HG02973 (cell line): ENCODE results near the gene ZNF528.
A peak's percentile ranks its signal among the peaks of the same experiment; 100 is the strongest.

ENCODE experiments used
- ATAC-seq: cut with Tn5 transposase; IDR thresholded peaks from one replicate; pipeline ENCODE4 v1.9.1; 2021; ENCODE audit warnings: moderate library complexity; ENCODE audit not compliant: unreplicated experiment

Gene ZNF528

GRCh38 chr19:52397310-52398080, at the start of gene ZNF528:
Gene ZNF528 (plus strand): TSS chr19:52397849. CDS start chr19:52402014, 4,165 bp downstream.
- ATAC-seq = no peak

- no peak for ATAC-seq
Observed at GRCh38 chr19:52351512-52351911, 46.1 kb upstream of the ZNF528 start.

GRCh38 chr19:52366414-52366824, 31.2 kb upstream of the ZNF528 start:
- ATAC-seq = no peak

- ATAC-seq = peak; percentile 77
Observed at GRCh38 chr19:52369559-52370340, 27.9 kb upstream of the ZNF528 start, which contains the start of gene ZNF880. Gene ZNF880 (plus strand): TSS chr19:52369923. CDS start chr19:52369966, 43 bp downstream.

- ATAC-seq = no peak
Observed at GRCh38 chr19:52370341-52370710, 27.3 kb upstream of the ZNF528 start.

DNA sequence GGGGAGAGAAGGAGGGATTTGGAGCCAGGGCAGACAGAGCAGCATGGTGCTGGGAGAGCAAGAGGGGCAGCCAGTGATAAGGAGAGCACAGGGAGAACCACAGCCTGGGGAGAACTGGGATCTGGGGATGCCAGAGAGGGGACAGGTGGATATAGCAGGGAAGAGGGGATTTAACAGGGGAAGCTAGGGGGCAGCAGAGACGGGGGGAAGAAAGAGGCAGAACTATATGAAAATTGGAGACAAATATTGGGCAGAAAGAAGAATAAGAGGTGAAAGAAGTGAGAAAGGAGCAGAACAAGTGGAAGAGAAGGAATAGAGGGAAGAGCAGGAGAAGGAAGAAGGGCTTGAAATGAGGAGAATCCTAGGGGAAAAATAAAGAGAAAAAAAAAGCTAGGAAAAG, 6.5 kb upstream of the ZNF528 start:
- no peak for ATAC-seq

DNA sequence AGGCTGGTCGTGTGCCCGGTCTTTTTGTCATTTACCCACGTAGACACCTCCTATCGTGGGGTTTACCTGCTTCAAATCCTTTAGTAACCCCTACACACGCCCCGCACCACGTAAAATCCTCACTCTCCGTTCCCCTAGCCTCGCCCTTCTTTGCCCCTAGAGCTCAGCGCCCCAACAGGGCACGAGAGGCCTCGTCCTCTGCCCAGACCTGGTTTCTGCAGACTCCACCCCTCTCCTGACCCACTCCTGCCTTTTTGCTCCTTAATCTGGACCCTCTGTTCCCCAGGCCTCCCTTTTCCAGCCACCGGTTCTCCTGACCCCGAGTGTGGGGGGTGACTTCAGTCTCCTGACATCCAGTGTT, 412 bp downstream of the ZNF528 start:
- ATAC-seq = no peak

DNA sequence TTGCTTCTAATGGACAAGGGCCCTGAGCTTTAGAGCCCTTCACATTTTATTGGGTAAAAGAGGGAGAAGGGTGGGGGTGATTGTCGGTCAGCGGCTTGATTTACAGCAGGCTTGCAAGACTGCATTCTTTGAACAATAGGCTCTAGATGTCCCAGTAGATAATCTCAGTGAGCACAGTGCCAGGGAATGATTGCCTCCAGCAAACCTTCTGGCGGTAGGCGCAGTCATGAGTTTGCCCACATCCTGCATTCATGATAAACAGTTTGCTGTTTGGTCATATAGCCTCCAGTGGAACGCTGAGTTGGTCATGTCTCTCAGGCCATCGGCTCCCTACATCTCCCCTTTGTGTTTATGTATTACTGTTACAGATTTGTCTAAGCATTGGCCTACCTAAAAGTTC, 12.6 kb downstream of the ZNF528 start:
- ATAC-seq = no peak

DNA sequence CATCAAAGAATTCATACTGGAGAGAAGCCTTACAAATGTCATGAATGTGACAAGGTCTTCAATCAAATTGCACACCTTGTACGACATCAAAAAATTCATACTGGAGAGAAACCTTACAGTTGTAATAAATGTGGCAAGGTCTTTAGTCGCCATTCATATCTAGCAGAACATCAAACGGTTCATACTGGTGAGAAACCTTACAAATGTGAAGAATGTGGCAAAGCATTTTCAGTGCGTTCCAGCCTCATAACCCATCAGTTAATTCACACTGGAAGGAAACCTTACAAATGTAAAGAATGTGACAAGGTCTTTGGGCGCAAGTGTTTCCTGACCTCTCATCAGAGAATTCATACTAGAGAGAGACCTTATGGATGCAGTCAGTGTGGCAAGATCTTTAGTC, 18.1 kb downstream of the ZNF528 start:
- no peak for ATAC-seq

DNA sequence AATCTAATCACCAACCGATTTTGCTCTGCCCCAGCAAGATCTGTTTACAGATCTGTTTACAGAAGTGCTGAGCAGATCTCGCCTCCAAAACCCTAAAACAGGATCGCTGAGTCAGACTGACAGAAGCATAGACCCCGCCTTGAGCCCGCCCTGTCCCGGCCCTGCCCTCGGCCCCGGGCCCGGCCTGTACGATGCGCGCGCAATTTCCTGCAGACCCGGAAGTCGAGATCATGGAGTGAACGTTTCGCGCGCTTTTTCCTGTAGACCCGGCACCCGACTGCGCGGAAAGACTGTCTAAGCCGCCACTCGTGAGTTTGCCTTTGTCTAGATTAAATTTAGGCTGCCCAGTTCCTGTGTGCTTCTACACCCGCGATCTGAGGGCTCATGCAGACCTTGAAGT, 31.3 kb downstream of the ZNF528 start, which contains the start of gene ZNF534:
Gene ZNF534 (plus strand): TSS at position 212 of the 400 bp plus-strand sequence. CDS start 2,327 bp downstream, outside the sequence.
- no peak for ATAC-seq

- no peak for ATAC-seq
Observed at GRCh38 chr19:52442179-52442578, 44.5 kb downstream of the ZNF528 start.

DNA sequence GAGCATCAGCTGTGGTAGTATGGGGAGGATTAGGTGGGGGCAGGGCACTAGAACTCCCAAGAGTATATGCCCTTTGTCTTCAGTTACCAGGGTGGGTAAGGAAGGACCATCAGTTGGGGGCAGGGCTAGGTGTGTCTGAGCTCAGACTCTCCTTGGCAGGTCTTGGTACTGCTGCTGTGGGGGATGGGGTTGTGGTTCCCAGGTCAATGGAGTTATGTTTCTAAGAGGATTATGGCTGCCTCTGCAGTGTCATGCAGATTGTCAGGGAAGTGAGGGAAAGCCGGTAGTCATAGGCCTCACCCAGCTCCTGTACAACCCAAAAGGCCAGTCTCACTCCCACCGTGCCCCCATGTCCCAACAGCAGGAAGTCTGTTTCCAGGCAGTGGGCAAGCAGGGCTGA, 46.9 kb downstream of the ZNF528 start:
- no peak for ATAC-seq

DNA sequence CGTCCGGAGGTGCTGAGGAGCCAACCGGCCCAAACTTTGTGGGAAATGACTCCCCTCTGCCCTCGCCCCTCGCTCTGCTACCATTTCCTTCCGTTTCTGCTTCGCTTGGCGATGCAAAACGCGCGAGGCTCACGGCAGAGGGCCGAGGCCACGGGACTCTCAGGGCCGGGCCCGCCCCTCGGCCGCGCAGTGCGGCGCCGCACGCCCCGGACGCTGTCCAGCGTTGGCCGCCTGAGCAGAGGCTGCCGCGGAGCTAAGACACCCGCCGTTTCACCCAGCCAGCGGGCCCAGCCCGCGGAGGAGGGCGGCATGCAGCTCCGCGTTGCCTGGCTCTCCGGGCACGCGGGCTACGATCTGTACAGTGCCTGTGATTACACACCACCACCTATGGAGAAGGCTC, 53.6 kb downstream of the ZNF528 start:
- ATAC-seq = no peak

DNA sequence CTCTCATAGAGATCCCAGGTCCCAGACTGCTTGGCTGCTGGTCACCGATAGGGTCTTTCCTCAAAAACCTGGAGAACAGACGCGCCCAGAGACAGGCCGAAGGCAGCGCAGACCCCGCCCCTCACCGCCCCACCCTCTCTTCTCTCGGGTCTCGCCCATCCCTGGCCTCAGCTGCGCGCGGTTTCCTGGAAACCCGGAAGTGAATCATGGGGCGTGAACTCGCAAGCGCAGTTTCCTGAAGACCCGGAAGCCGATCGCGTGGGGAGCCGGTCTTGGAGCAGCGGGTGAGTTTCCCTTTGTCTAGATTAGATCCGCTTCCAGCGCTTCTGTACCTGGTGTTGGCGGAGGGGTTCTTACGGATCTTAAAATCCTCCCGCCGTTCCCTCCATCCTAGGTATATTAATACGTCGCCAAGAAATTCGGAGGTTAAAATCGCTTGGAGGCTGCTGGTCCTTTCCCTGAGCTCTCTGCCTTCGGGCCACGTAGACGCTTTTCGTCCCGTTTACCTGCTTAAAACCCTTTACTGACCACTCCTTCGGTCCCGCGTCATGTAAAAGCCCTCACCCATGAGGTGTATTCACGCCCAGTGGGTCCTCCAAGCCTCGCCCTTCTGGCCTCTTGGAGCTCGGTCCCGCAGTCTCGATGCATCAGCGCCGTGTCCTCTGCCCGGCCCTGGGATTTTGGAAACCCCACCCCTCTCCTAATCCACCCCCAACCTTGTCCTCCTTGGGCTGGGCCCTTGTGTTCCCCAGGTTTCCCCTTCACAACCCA, 55.9 kb downstream of the ZNF528 start, which contains the start of gene ZNF578:
Gene ZNF578 (plus strand): TSS at position 230 of the 771 bp plus-strand sequence. CDS start 48,293 bp downstream, outside the sequence.
- no peak for ATAC-seq

DNA sequence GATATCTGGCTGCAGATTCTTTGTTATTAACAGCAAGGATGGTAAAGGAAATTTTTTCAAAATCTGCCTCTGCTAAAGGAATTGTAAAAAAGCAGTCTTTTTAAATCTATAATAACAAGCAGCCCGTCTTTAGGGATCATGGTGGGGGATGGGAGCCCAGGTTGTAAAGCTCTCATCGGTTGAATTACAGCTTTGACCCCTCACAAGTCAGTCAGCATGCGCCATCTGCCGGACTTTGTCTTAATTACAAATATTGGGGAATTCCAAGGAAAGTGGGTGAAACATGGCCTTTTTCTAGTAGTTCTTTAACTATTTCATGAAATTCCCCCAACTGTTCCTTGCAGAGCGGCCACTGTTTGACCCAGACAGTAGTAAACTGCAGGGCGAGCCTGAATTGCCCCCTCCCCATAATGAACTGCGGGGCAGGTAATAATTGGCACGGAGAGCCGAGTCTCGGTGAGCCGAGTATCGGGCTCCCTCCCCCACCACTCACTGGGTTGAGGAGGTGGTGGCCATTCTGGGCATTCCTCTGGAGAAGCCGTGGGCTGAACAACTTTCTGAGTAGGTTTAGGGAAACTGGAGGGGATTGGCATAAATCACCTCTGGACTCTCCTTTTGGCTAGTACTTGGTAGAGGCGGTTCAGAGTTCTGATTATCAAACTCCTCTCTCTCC, 67.3 kb downstream of the ZNF528 start:
- ATAC-seq = no peak
